HCT116 (cell line): Measurements from ENCODE around the gene CRB3. TPM values are rescaled to one million over a fixed set of nuclear protein-coding genes. Genes with fewer than 3 reads are reported as not detected.
A peak's percentile ranks its signal among the peaks of the same experiment; 100 is the strongest.

ENCODE experiments used
- ATAC-seq: fragments of 200-7000 bp; cut with Tn5 transposase; 2 replicates; pipeline ENCODE4 v1.9.1; 2020; ENCODE audit warnings: mild to moderate bottlenecking, moderate library complexity
- BruUV-seq: library from RNA; stranded (reverse); fragments of 400-500 nt; replicated peaks from 2 replicates; lab custom pipeline; 2021; lab: Mats Ljungman, UMichigan
- CTCF ChIA-PET: fragments of 300-600 bp; sonication (Branson Sonifier 250); formaldehyde crosslinking; loops from one replicate; lab custom pipeline; 2021; ENCODE audit warnings: antibody characterized with exemption; lab: Charles Lee
- POLR2A ChIA-PET: fragments of 300-600, 350-600 bp; sonication (Branson Sonifier 250); formaldehyde crosslinking; loops from one replicate; lab custom pipeline; 2021; ENCODE audit warnings: antibody characterized with exemption; lab: Charles Lee
- RAD21 ChIA-PET, 2 experiments: fragments of 300-600 bp; sonication (Branson Sonifier 250); formaldehyde crosslinking; loops; one replicate each; lab custom pipeline; 2023; ENCODE audit warnings: low total read pairs in 2 of 2; ENCODE audit not compliant: uncharacterized antibody in 2 of 2, unreplicated experiment in 2 of 2, low non-redundant PET in 1 of 2; lab: Charles Lee
- DNase-seq: peaks from one replicate; pipeline ENCODE4 v3.0.0-alpha.2; 2010; ENCODE audit warnings: low read depth, low spot score
- H2AFZ ChIP-seq: fragments of 200-600 bp; shearing (Covaris generic), sonication (generic); 2 replicates; pipeline ENCODE4 v1.6.1; 2017; ENCODE audit warnings: low read depth, mixed run types, mixed read lengths, antibody characterized with exemption, low read length; ENCODE audit not compliant: poor library complexity, severe bottlenecking
- H3K27ac ChIP-seq: 2 replicates; pipeline ENCODE4 v1.5.1; 2012; ENCODE audit warnings: low read depth, low read length
- H3K27me3 ChIP-seq: fragments of 200-600 bp; sonication (generic); 2 replicates; pipeline ENCODE4 v1.6.1; 2016; ENCODE audit warnings: mixed run types, low read length, mixed read lengths; ENCODE audit not compliant: insufficient read depth
- H3K36me3 ChIP-seq, 2 experiments: fragments of 200-500 bp in 1 of 2; fragments of 200-600 bp in 1 of 2; sonication (Bioruptor generic) in 1 of 2; sonication (generic) in 1 of 2; 2 replicates each; pipeline versions ENCODE4 v1.5.1 to v1.6.1; 2014 to 2016; ENCODE audit warnings: low read length in 2 of 2, inconsistent platforms in 1 of 2, mixed read lengths in 1 of 2, mixed run types in 1 of 2; ENCODE audit not compliant: insufficient read depth in 2 of 2, control insufficient read depth in 1 of 2
- H3K4me1 ChIP-seq, 2 experiments: fragments of 200-600 bp in 1 of 2; sonication (generic) in 1 of 2; 2 replicates each; pipeline versions ENCODE4 v1.5.1 to v1.6.1; 2012 to 2017; ENCODE audit warnings: low read length in 2 of 2, inconsistent platforms in 1 of 2, mild to moderate bottlenecking in 1 of 2, mixed read lengths in 1 of 2, mixed run types in 1 of 2, moderate library complexity in 1 of 2; ENCODE audit not compliant: insufficient read depth in 2 of 2, control insufficient read depth in 1 of 2
- H3K4me2 ChIP-seq: fragments of 200-600 bp; sonication (generic); 2 replicates; pipeline ENCODE4 v1.6.1; 2017; ENCODE audit warnings: mixed run types, low read length, mixed read lengths
- H3K4me3 ChIP-seq, 2 experiments: fragments of 200-600 bp in 1 of 2; sonication (generic) in 1 of 2; replicated peaks in 1 of 2; 2 replicates each; pipeline ENCODE4 v1.5.1; 2011 to 2016; ENCODE audit warnings: low read length in 2 of 2, control low read depth in 1 of 2, low read depth in 1 of 2, mild to moderate bottlenecking in 1 of 2, mixed read lengths in 1 of 2, mixed run types in 1 of 2
- H3K79me2 ChIP-seq: fragments of 200-600 bp; sonication (generic); 2 replicates; pipeline ENCODE4 v1.6.1; 2017; ENCODE audit warnings: mild to moderate bottlenecking, mixed run types, low read length, moderate library complexity, mixed read lengths; ENCODE audit not compliant: insufficient read depth
- H3K9ac ChIP-seq: fragments of 200-600 bp; sonication (generic); 2 replicates; pipeline ENCODE4 v1.6.1; 2016; ENCODE audit warnings: low read length, mixed read lengths
- H3K9me2 ChIP-seq: fragments of 200-600 bp; sonication (generic), shearing (Covaris generic); 2 replicates; pipeline ENCODE4 v1.6.1; 2017; ENCODE audit warnings: mixed run types, mild to moderate bottlenecking, moderate library complexity; ENCODE audit not compliant: insufficient read depth
- H3K9me3 ChIP-seq, 2 experiments: fragments of 200-500 bp in 1 of 2; fragments of 200-600 bp in 1 of 2; sonication (Bioruptor generic) in 1 of 2; sonication (generic) in 1 of 2; 2 replicates each; pipeline ENCODE4 v1.6.1; 2014 to 2017; ENCODE audit warnings: low read length in 2 of 2, mixed read lengths in 2 of 2, inconsistent platforms in 1 of 2, low read depth in 1 of 2, mild to moderate bottlenecking in 1 of 2, mixed run types in 1 of 2, moderate library complexity in 1 of 2; ENCODE audit not compliant: control insufficient read depth in 1 of 2, insufficient read depth in 1 of 2
- H4K20me1 ChIP-seq: fragments of 200-600 bp; sonication (generic), shearing (Covaris generic); 2 replicates; pipeline ENCODE4 v1.6.1; 2017; ENCODE audit warnings: mixed run types, mild to moderate bottlenecking, moderate library complexity; ENCODE audit not compliant: insufficient read depth
- CTCF ChIP-seq, 3 experiments: fragments of 200-600 bp in 1 of 3; sonication (generic) in 1 of 3; IDR thresholded peaks in 2 of 3; conservative IDR thresholded peaks in 1 of 3; 2 replicates each; pipeline ENCODE4 v1.5.1; 2012 to 2017; ENCODE audit warnings: low read depth in 2 of 3, low read length in 2 of 3, antibody characterized with exemption in 1 of 3, borderline replicate concordance in 1 of 3, control low read depth in 1 of 3, mild to moderate bottlenecking in 1 of 3, mixed read lengths in 1 of 3, mixed run types in 1 of 3, moderate library complexity in 1 of 3; ENCODE audit not compliant: insufficient read depth in 1 of 3
- POLR2A ChIP-seq: IDR thresholded peaks from 2 replicates; pipeline ENCODE4 v1.7.0; 2011; ENCODE audit warnings: borderline replicate concordance; ENCODE audit not compliant: insufficient read depth, insufficient read length; ENCODE audit errors: extremely low read depth
- POLR2AphosphoS5 ChIP-seq: IDR thresholded peaks from 2 replicates; pipeline ENCODE4 v1.6.1; 2011; ENCODE audit warnings: mild to moderate bottlenecking, low read depth, low read length, moderate library complexity
- SP1 ChIP-seq: IDR thresholded peaks from 2 replicates; pipeline ENCODE4 v1.6.1; 2012; ENCODE audit warnings: low read depth
- TCF7L2 ChIP-seq: IDR thresholded peaks from 2 replicates; pipeline ENCODE4 v1.7.0; 2011; ENCODE audit warnings: borderline replicate concordance, inconsistent platforms; ENCODE audit not compliant: insufficient read depth, insufficient read length; ENCODE audit errors: extremely low read depth
- YY1 ChIP-seq: IDR thresholded peaks from 2 replicates; pipeline ENCODE4 v1.6.1; 2011; ENCODE audit warnings: low read length, low read depth, moderate library complexity, mild to moderate bottlenecking; ENCODE audit not compliant: insufficient replicate concordance; ENCODE audit errors: extremely low read depth
- ZNF274 ChIP-seq: fragments of 200-500 bp; sonication (Bioruptor generic); IDR thresholded peaks from 2 replicates; pipeline ENCODE4 v1.6.1; 2014; ENCODE audit warnings: mild to moderate bottlenecking, low read depth, low read length, inconsistent platforms
- intact Hi-C: fragments of 100-400 bp; cut with micrococcal nuclease; formaldehyde crosslinking; loops from 2 replicates; pipeline ENCODE4 v1.10.0; 2022
- total RNA-seq: library from RNA; stranded (reverse); gene quantifications from one replicate; pipeline ENCODE4 v1.2.1, GENCODE V29; 2021; ENCODE audit not compliant: unreplicated experiment
- TF ChIP-seq, protein P1 (sequence below): IDR thresholded peaks from 2 replicates; pipeline ENCODE4 v1.6.1; 2012

CRB3 gene
- total RNA-seq, 1 experiment from 2014 or later, result 40.5 TPM

DNA sequence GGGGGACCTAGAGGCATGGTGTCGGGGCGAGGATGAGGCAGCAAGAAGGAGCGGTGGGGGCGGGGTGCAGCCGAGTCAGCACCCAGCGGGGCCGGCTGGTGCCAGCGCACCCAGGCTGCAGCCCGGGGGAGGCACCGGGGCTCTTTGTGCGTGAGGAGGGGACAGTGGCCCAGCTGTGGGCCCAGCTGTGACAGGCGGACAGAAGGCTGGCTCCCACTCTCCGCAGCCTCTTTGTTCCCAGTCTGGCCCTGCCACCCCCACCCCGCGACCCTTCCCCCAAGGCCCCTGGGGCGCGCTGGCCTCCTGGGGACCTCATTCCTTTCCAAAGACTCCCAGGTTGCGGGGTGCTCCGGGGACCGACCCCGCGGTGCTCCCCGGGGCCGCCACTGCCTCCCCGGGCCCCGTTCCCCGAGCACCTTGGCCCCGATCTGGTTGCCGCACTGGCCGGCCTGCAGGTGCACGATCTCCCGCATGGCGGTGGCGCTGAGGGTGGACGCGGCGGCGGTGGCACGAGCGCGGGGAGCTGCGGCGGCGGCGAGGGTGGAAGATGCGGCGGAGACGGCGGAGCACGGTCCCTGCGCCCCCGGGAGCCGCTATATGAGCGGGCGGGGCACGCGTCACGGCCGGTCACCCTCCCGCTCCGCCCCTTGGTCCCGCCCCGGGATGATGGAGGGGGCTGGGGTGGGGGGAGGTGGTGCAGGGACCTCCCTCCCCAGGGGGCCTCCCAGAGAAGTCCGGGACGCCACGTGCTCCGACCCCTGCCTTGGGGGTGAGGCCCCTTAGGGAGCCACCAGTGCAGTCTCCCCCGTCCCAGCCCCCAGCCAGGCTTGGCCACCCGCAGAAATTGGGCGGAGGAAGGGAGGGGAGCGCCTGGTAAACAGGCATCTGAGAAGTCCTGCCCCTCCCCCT is 37.9 kb downstream of the CRB3 start, which contains the start of gene TUBB4A:
TUBB4A (minus strand) TSS at position 570 of the 909 bp plus-strand sequence; CDS start at position 473, 97 bp downstream.
- TF ChIP-seq POLR2A (peak; percentile 40), POLR2AphosphoS5 (peak; percentile 66)
- TF ChIP-seq, protein P1, sequence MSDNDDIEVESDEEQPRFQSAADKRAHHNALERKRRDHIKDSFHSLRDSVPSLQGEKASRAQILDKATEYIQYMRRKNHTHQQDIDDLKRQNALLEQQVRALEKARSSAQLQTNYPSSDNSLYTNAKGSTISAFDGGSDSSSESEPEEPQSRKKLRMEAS, result no peak
- DNase-seq (no peak), ATAC-seq (peak; percentile 82)
- ChIA-PET RAD21 (interaction anchor here in 1 of 2 experiments (0.5 kb wide), 1 partner anchor 279 kb away, joined by 3 read pairs; no protein-coding TSS in a partner anchor), CTCF (interaction anchor here (1.8 kb wide), 1 partner anchor 15 kb away, joined by 6 read pairs; no protein-coding TSS in a partner anchor), POLR2A (interaction anchor here (1.2 kb wide), 1 partner anchor 15 kb away, joined by 3 read pairs; no protein-coding TSS in a partner anchor)
- Histone ChIP-seq H4K20me1 (no peaks in the 10 kb centered on the region), H3K36me3 (peaks cover 0 to 5% of the 10 kb centered on the region in 2 experiments; a peak in 1 of 4 replicates), H3K4me1 (peaks cover 14 to 35% of the 10 kb centered on the region in 2 experiments), H3K79me2 (no peaks in the 10 kb centered on the region), H3K27me3 (no peaks in the 10 kb centered on the region), H3K4me2 (peak within 1 kb of the TSS; percentile 88), H3K27ac (peak within 1 kb of the TSS; percentile 57; the same call in 1 of the 2 replicates), H3K9me2 (no peaks in the 10 kb centered on the region), H3K4me3 (peak within 1 kb of the TSS; percentile 50 to 68), H3K9me3 (no peaks in the 10 kb centered on the region), H3K9ac (peak within 1 kb of the TSS; percentile 66), H2AFZ (no peak within 1 kb of the TSS)
- intact Hi-C loops, result no loop called here
- BruUV-seq, result no TSS peak

GRCh38 chr19:6503407-6504201 is 39.5 kb downstream of the CRB3 start:
- Histone ChIP-seq H3K9ac (no peak overlapping the region), H4K20me1 (no peaks in the 10 kb centered on the region), H3K27ac (peak overlapping the region; percentile 28; the same call in 1 of the 2 replicates), H3K4me2 (no peak overlapping the region), H2AFZ (no peak overlapping the region), H3K27me3 (no peaks in the 10 kb centered on the region), H3K9me3 (no peaks in the 10 kb centered on the region), H3K36me3 (peaks cover 0 to 5% of the 10 kb centered on the region in 2 experiments; a peak in 1 of 4 replicates), H3K4me1 (peaks cover 14 to 35% of the 10 kb centered on the region in 2 experiments), H3K9me2 (no peaks in the 10 kb centered on the region), H3K79me2 (no peaks in the 10 kb centered on the region), H3K4me3 (no peak overlapping the region)
- POLR2A ChIA-PET, result no interaction called here
- intact Hi-C loops, result no loop called here
- DNase-seq (no peak), ATAC-seq (no peak)
- RAD21 ChIA-PET, result interaction anchor here (0.6 to 0.7 kb wide), 2 partner anchors 13 to 337 kb away, joined by 3 to 4 read pairs; no protein-coding TSS in a partner anchor
- no peak for TF ChIP-seq CTCF (IDR thresholded peaks at IDR 0.05 in 2 of 3, conservative IDR thresholded peaks at IDR 0.05 in 1 of 3; ENCODE audit: borderline replicate concordance in 1 of 3, insufficient read depth in 1 of 3, low read depth in 2 of 3, low read length in 2 of 3)
- TF ChIP-seq TCF7L2, result no peak
- no peak for TF ChIP-seq YY1
- no peak for TF ChIP-seq POLR2A
- TF ChIP-seq SP1, result no peak
- no peak for TF ChIP-seq ZNF274
- no TSS peak for BruUV-seq
- CTCF ChIA-PET, result interaction anchor here (0.7 to 1.9 kb wide), 3 partner anchors 13 to 360 kb away, joined by 3 to 6 read pairs (median 4); no protein-coding TSS in a partner anchor
